Measurements from ENCODE around the gene TGFBI. TPM values are rescaled to one million over a fixed set of nuclear protein-coding genes. Genes with fewer than 3 reads are reported as not detected.

The TGFBI gene
- total RNA-seq, 4 donors from 2014 or later = 117 to 338 (median 180) TPM

GRCh38 chr5:136098176-136098575, 69.4 kb downstream of the TGFBI start:
- TF ChIP-seq, protein P1, sequence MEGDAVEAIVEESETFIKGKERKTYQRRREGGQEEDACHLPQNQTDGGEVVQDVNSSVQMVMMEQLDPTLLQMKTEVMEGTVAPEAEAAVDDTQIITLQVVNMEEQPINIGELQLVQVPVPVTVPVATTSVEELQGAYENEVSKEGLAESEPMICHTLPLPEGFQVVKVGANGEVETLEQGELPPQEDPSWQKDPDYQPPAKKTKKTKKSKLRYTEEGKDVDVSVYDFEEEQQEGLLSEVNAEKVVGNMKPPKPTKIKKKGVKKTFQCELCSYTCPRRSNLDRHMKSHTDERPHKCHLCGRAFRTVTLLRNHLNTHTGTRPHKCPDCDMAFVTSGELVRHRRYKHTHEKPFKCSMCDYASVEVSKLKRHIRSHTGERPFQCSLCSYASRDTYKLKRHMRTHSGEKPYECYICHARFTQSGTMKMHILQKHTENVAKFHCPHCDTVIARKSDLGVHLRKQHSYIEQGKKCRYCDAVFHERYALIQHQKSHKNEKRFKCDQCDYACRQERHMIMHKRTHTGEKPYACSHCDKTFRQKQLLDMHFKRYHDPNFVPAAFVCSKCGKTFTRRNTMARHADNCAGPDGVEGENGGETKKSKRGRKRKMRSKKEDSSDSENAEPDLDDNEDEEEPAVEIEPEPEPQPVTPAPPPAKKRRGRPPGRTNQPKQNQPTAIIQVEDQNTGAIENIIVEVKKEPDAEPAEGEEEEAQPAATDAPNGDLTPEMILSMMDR (IDR thresholded peaks at IDR 0.05) = no peak
- no peak for DNase-seq (ENCODE audit: low spot score)
- no peak for ATAC-seq (ENCODE audit: low FRiP score)

DNA sequence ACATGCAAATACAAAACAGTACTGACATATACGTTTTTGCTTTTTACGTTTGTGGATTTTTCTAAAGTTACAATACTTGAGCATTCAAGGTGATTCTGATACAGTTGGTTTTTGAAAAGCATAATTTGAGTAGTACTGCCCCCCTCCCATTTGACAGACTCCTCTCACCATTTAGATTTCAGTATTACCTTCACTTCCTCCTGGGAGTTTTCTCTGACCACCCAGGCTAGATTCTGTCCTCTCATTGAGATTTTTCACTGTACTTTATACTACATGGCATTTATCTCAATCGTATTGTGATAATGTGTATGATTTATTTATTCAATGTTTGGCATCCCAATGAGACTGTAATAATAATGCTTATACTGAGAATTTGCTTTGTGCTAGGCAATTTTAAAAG, 71.1 kb downstream of the TGFBI start:
- no peak for DNase-seq (ENCODE audit: low spot score)
- TF ChIP-seq, protein P1 (IDR thresholded peaks at IDR 0.05) = no peak
- ATAC-seq (ENCODE audit: low FRiP score) = no peak

GRCh38 chr5:136101884-136102283, 73.1 kb downstream of the TGFBI start:
- TF ChIP-seq, protein P1 (IDR thresholded peaks at IDR 0.05) = no peak
- DNase-seq (ENCODE audit: low spot score) = no peak
- ATAC-seq (ENCODE audit: low FRiP score) = no peak

DNA sequence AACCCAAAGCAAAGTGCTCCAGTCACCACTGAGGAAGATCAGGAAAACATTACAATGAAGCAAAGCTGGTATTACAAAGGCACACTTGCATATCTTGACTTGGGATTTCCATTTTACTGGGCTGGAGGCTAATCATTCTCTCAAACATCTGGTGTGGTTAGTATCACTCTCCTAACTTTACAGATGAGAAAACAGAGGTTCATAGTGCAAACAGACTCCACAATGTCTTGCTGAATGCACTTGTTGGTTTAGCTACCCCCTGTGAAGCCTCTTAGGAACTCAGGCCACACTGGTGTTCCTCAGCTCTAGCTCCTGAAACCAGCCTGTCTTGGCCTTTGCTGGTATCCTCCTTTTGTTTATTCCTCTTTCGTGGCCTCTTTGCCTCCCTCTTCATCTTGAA, 74.3 kb downstream of the TGFBI start:
- ATAC-seq (ENCODE audit: low FRiP score) = no peak
- DNase-seq (ENCODE audit: low spot score) = no peak
- TF ChIP-seq, protein P1 (IDR thresholded peaks at IDR 0.05) = no peak

GRCh38 chr5:136104306-136104965, 75.6 kb downstream of the TGFBI start:
- peak; percentile 48 for ATAC-seq (ENCODE audit: low FRiP score)
- DNase-seq (ENCODE audit: low spot score) = no peak
- TF ChIP-seq, protein P1 (IDR thresholded peaks at IDR 0.05) = no peak

DNA sequence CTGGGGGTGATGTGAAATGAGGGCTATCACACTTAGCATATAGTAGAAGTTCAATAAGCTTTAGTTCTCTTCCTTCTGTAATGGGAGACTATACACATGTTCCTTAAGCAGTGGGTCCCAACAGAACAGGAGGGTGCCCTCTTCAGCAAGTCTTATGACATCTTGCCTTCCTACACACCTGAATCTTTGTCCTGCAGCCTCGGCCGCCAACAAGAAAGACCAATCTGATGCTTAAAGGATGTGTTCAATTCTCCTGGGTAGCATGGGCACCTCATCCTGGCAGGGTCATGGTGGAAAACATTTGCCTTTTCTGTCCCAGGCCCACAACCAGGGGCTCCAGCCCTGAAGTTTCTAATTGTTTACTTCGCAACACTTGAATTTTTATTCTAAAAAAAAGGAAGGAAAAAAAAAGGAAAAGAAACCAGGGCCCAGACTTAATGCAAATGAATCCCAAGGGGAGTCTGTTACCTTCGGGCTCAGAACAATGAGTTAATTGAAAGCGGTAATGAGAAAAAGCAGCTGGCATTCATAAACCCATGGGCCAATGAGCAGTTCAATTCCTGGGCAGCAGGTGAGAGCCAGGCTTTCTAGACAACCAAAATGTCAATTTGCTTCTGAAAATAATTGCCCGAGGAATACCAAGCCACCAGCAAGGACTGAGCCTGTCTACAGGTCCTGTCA, 77.7 kb downstream of the TGFBI start:
- ATAC-seq (ENCODE audit: low FRiP score) = no peak
- DNase-seq (ENCODE audit: low spot score) = no peak
- TF ChIP-seq, protein P1 (IDR thresholded peaks at IDR 0.05) = no peak

- TF ChIP-seq, protein P1 (IDR thresholded peaks at IDR 0.05) = no peak
- ATAC-seq (ENCODE audit: low FRiP score) (no peak), DNase-seq (ENCODE audit: low spot score) (no peak)
Measured at GRCh38 chr5:136108180-136108611, 79.4 kb downstream of the TGFBI start.

Data from omental fat pad (tissue), 4 donors.